ENCODE data around the gene SORCS2.

DNA sequence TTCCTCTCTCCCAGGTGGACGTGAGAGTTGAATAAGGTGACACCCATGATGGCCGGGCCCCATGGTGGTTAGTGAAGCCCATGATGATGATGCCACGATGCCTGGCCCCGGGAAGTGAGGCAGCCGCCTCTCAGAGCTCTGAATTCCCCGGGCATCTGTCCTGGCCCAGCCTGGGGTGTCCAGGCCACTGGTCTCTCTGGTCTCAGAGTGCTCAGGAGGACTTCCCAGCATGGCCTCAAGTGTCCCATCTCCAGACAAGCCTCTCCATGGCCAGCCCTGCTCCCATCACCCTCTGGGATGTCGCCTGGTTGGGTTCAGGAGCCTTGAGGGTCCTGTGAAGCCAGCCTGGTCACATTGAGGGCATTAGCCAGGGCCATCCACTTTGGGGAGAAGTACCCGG lies 267.1 kb downstream of the SORCS2 start:
- TF ChIP-seq, protein P1, sequence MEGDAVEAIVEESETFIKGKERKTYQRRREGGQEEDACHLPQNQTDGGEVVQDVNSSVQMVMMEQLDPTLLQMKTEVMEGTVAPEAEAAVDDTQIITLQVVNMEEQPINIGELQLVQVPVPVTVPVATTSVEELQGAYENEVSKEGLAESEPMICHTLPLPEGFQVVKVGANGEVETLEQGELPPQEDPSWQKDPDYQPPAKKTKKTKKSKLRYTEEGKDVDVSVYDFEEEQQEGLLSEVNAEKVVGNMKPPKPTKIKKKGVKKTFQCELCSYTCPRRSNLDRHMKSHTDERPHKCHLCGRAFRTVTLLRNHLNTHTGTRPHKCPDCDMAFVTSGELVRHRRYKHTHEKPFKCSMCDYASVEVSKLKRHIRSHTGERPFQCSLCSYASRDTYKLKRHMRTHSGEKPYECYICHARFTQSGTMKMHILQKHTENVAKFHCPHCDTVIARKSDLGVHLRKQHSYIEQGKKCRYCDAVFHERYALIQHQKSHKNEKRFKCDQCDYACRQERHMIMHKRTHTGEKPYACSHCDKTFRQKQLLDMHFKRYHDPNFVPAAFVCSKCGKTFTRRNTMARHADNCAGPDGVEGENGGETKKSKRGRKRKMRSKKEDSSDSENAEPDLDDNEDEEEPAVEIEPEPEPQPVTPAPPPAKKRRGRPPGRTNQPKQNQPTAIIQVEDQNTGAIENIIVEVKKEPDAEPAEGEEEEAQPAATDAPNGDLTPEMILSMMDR (IDR thresholded peaks at IDR 0.05; ENCODE audit: control extremely low read depth in 1 of 3, insufficient read depth in 1 of 3, low read depth in 1 of 3, low read length in 3 of 3): no peak
- no peak for TF ChIP-seq CHD2 (IDR thresholded peaks at IDR 0.05; ENCODE audit: low read length)
- TF ChIP-seq POLR2A (IDR thresholded peaks at IDR 0.05; ENCODE audit: control extremely low read depth in 1 of 2, low read depth in 2 of 2, low read length in 2 of 2): no peak
- no peak for TF ChIP-seq CBX5 (IDR thresholded peaks at IDR 0.05; ENCODE audit: low read depth, low read length)
- TF ChIP-seq POLR2AphosphoS5 (IDR thresholded peaks at IDR 0.05; ENCODE audit: low read depth, low read length): no peak
- TF ChIP-seq, protein P2, sequence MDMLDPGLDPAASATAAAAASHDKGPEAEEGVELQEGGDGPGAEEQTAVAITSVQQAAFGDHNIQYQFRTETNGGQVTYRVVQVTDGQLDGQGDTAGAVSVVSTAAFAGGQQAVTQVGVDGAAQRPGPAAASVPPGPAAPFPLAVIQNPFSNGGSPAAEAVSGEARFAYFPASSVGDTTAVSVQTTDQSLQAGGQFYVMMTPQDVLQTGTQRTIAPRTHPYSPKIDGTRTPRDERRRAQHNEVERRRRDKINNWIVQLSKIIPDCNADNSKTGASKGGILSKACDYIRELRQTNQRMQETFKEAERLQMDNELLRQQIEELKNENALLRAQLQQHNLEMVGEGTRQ (IDR thresholded peaks at IDR 0.05; ENCODE audit: low read length): no peak
- TF ChIP-seq YY1 (IDR thresholded peaks at IDR 0.05; ENCODE audit: low read depth, low read length): no peak
- TF ChIP-seq BCL11A (IDR thresholded peaks at IDR 0.05; ENCODE audit: low read depth in 2 of 2, low read length in 2 of 2): no peak
- no peak for TF ChIP-seq SRF (IDR thresholded peaks at IDR 0.05; ENCODE audit: low read depth, low read length)
- TF ChIP-seq, protein P3, sequence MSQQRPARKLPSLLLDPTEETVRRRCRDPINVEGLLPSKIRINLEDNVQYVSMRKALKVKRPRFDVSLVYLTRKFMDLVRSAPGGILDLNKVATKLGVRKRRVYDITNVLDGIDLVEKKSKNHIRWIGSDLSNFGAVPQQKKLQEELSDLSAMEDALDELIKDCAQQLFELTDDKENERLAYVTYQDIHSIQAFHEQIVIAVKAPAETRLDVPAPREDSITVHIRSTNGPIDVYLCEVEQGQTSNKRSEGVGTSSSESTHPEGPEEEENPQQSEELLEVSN (IDR thresholded peaks at IDR 0.05): no peak
- no peak for TF ChIP-seq TEAD4 (IDR thresholded peaks at IDR 0.05; ENCODE audit: low read depth, low read length)
- no peak for TF ChIP-seq CEBPB (IDR thresholded peaks at IDR 0.05; ENCODE audit: low read depth, low read length)
- no peak for TF ChIP-seq HDAC2 (IDR thresholded peaks at IDR 0.05; ENCODE audit: borderline replicate concordance in 1 of 2, low read depth in 2 of 2, low read length in 2 of 2)
- no peak for TF ChIP-seq TCF12 (IDR thresholded peaks at IDR 0.05; ENCODE audit: low read depth, low read length)
